ENCODE data around the gene JOSD2.

DNA sequence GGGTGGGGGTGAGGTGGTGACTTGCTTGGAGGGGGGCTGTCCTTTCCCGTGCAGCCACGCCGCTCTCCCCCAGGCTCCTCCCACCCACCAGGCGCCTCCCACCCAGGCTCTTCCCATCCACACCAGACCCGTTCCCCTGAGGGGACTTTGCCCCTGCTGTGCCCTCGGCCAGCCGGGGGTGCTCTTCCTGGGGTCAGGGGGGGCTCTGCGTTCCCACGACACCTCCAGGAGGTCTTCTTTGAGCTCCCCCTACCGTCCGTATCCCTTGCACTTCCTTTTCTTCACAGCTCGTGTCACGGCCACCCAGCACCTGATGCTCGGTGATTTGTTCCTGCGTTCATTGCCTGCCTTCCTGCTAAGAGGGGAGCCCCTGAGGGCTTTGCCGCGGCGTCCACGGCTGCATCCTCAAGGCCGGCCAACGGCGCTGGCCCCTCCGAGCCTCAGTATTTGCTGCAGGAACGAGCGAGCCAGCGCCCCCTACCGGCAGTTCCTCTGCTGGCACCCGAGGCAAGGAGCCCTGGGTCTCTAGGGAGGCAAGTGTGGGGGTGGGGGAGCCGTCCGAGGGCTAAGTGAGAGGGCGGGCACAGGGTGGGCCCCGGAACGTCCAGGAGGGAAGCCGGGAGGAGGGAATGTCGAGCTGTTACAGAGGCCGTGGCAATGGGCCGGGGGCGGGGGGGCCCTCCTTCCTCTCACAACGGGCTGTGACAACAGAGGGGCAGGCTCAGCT lies 45.5 kb upstream of the JOSD2 start:
- TF ChIP-seq, protein P1, sequence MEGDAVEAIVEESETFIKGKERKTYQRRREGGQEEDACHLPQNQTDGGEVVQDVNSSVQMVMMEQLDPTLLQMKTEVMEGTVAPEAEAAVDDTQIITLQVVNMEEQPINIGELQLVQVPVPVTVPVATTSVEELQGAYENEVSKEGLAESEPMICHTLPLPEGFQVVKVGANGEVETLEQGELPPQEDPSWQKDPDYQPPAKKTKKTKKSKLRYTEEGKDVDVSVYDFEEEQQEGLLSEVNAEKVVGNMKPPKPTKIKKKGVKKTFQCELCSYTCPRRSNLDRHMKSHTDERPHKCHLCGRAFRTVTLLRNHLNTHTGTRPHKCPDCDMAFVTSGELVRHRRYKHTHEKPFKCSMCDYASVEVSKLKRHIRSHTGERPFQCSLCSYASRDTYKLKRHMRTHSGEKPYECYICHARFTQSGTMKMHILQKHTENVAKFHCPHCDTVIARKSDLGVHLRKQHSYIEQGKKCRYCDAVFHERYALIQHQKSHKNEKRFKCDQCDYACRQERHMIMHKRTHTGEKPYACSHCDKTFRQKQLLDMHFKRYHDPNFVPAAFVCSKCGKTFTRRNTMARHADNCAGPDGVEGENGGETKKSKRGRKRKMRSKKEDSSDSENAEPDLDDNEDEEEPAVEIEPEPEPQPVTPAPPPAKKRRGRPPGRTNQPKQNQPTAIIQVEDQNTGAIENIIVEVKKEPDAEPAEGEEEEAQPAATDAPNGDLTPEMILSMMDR (IDR thresholded peaks at IDR 0.05) = peak; percentile 58 to 82 (median 67)
- no peak for TF ChIP-seq EP300 (IDR thresholded peaks at IDR 0.05)
- TF ChIP-seq POLR2A (IDR thresholded peaks at IDR 0.05; ENCODE audit: low read depth) = no peak

All from esophagus muscularis mucosa (tissue), 4 donors.